Nephron progenitor cell (in vitro differentiated cells): ENCODE results near the gene KREMEN1.

Source experiments
- DNase-seq: peaks from one replicate; pipeline ENCODE4 v3.0.0; 2021
- H3K27ac Mint-ChIP-seq: 2 replicates; pipeline ENCODE4 v1.8.0; 2021; ENCODE audit warnings: mild to moderate bottlenecking, moderate library complexity, mixed read lengths
- H3K27me3 Mint-ChIP-seq: 2 replicates; pipeline ENCODE4 v1.8.0; 2021; ENCODE audit warnings: mild to moderate bottlenecking, low read depth, mixed read lengths; ENCODE audit not compliant: poor library complexity
- H3K36me3 Mint-ChIP-seq: 2 replicates; pipeline ENCODE4 v1.8.0; 2021; ENCODE audit warnings: low read depth, mixed read lengths
- H3K4me1 Mint-ChIP-seq: 2 replicates; pipeline ENCODE4 v1.8.0; 2021; ENCODE audit warnings: mixed read lengths
- H3K4me3 Mint-ChIP-seq: 2 replicates; pipeline ENCODE4 v1.8.0; 2021; ENCODE audit warnings: mild to moderate bottlenecking, moderate library complexity, mixed read lengths
- H3K9me3 Mint-ChIP-seq: 2 replicates; pipeline ENCODE4 v1.8.0; 2021; ENCODE audit warnings: mild to moderate bottlenecking, moderate library complexity, mixed read lengths
- CTCF ChIP-seq: fragments of 200-600 bp; sonication (generic); IDR thresholded peaks from 2 replicates; pipeline ENCODE4 v1.5.0; 2021; ENCODE audit warnings: antibody characterized with exemption

The KREMEN1 gene

GRCh38 chr22:29152954-29153719, 80.3 kb downstream of the KREMEN1 start:
- no peak overlapping the region for H3K4me3 Mint-ChIP-seq
- peaks cover under 1% of the 10 kb centered on the region for H3K36me3 Mint-ChIP-seq
- no peak overlapping the region for H3K27ac Mint-ChIP-seq
- no peaks in the 10 kb centered on the region for H3K9me3 Mint-ChIP-seq
- TF ChIP-seq CTCF = no peak
- no peaks in the 10 kb centered on the region for H3K27me3 Mint-ChIP-seq
- no peak for DNase-seq
- peaks cover 80% of the 10 kb centered on the region for H3K4me1 Mint-ChIP-seq

- H3K4me3 Mint-ChIP-seq = no peak overlapping the region
- no peak overlapping the region for H3K27ac Mint-ChIP-seq
- no peaks in the 10 kb centered on the region for H3K27me3 Mint-ChIP-seq
- TF ChIP-seq CTCF = peak; percentile 98
- H3K4me1 Mint-ChIP-seq = peaks cover 78% of the 10 kb centered on the region
- DNase-seq = peak; percentile 95
- no peaks in the 10 kb centered on the region for H3K9me3 Mint-ChIP-seq
- H3K36me3 Mint-ChIP-seq = no peaks in the 10 kb centered on the region
These were observed 81.7 kb downstream of the KREMEN1 start for GRCh38 chr22:29154364-29155048.

- H3K4me1 Mint-ChIP-seq = peaks cover 64% of the 10 kb centered on the region
- TF ChIP-seq CTCF = no peak
These were observed 83.1 kb downstream of the KREMEN1 start for GRCh38 chr22:29155966-29156365.

DNA sequence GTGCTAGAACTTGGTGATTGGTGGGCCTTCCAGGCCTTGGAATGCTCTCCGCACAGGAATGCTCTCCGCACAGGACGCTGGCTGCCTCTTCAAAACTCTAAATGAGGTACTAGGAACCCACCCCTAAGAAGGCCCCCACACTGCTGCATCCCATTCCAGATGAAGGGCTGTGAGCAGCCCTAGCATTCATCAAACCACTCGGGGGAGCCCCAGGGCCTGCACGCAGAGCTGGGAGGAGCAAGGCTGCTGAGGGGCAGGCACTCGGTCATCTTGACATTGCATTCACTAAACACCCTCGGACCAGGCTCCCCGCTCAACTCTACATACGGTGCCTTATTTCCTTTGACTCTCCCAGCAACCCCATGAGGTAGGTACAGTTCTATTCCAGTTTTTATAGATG, 83.7 kb downstream of the KREMEN1 start:
- no peak overlapping the region for H3K4me3 Mint-ChIP-seq
- H3K9me3 Mint-ChIP-seq = no peaks in the 10 kb centered on the region
- no peaks in the 10 kb centered on the region for H3K36me3 Mint-ChIP-seq
- H3K4me1 Mint-ChIP-seq = peaks cover 58% of the 10 kb centered on the region
- DNase-seq = peak; percentile 49
- peaks cover 6% of the 10 kb centered on the region for H3K27me3 Mint-ChIP-seq
- H3K27ac Mint-ChIP-seq = no peak overlapping the region
- TF ChIP-seq CTCF = no peak

More at GRCh38 chr22:29155966-29156365, 83.1 kb downstream of the KREMEN1 start:
- no peaks in the 10 kb centered on the region for H3K9me3 Mint-ChIP-seq
- H3K27me3 Mint-ChIP-seq = peaks cover 6% of the 10 kb centered on the region
- no peaks in the 10 kb centered on the region for H3K36me3 Mint-ChIP-seq
- DNase-seq = no peak
- H3K27ac Mint-ChIP-seq = no peak overlapping the region
- H3K4me3 Mint-ChIP-seq = no peak overlapping the region

DNA sequence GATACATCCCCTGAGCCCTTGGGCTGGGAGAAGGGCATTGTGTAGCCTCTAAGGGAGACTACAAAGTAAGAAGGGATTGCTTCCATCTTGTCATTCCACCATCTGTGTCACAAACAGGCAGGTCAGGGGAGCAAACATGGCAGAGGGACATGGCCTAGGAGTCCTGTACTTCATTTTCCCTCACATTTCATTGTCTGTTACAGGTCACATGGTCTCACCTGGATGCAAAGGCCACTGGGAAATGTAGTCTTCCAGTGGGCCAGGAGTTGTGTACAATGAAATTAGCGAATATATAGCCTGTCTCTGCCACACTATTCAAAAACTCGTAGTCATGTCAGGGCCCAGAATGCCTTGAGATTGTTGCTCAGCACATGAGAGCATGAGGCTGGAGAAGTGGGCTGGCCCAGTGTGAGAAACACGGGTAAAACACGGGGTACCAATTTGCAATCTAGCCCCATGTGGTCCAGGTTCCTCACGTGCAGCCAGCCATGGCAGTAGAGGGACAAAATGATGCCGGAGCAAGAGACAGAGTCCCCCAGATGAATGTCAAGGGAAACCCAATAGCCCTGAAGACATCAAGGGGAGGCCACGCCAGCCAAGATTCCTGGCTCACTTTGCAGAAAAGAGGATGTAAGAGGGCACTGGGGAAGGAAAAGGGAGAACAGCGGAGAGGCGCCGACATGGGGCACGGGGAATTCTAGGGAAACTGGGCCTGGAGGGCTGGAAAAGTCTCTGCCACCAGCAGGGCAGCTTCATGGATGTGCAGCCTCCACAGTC, 85.1 kb downstream of the KREMEN1 start:
- peaks cover 45% of the 10 kb centered on the region for H3K4me1 Mint-ChIP-seq
- no peak overlapping the region for H3K4me3 Mint-ChIP-seq
- DNase-seq = no peak
- no peak for TF ChIP-seq CTCF
- H3K9me3 Mint-ChIP-seq = no peaks in the 10 kb centered on the region
- no peaks in the 10 kb centered on the region for H3K36me3 Mint-ChIP-seq
- peak overlapping the region; percentile 89 for H3K27ac Mint-ChIP-seq
- H3K27me3 Mint-ChIP-seq = peaks cover 8% of the 10 kb centered on the region
